KBM-7 (cell line): ENCODE measurements around the gene DLG5.

ENCODE experiments used
- DNase-seq: peaks from one replicate; pipeline ENCODE4 v3.0.0-alpha.2; 2015
- in situ Hi-C: fragments of 300-500 bp; cut with MboI; formaldehyde crosslinking; loops from 2 replicates; pipeline ENCODE4 v1.14.3; 2020; ENCODE audit warnings: low sequenced_read_pairs, low pct_unique_long_range_greater_than_20kb, mixed read lengths

The DLG5 gene

GRCh38 chr10:77834943-77835668 lies 91.4 kb downstream of the DLG5 start:
- no peak for DNase-seq
- in situ Hi-C loops: no loop called here

DNA sequence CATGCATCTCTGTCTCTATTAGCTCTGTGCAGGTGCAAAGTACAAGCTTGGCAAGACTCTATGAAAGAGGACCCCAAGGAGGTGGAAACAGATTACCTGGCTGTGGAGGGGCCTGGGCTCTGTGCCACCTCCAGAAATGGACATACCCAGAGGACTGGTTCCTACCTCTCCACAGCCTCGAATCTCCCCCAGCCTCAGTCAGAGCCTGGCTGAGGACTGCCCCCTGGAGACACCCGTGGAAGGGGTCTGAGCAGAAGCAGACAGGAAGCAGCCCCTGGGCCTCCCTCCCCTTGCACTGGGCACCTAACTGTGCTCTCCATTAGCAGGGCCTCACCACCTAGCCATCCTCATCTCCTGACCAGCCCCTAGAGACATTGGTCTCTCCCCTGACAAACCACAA lies 92.0 kb downstream of the DLG5 start:
- in situ Hi-C loops: no loop called here

GRCh38 chr10:77833792-77834191 lies 92.8 kb downstream of the DLG5 start:
- DNase-seq: no peak
- in situ Hi-C loops: no loop called here

More for the DNA sequence above, 92.0 kb downstream of the DLG5 start:
- DNase-seq: no peak

GRCh38 chr10:77833225-77833624 lies 93.3 kb downstream of the DLG5 start:
- in situ Hi-C loops: no loop called here
- no peak for DNase-seq

DNA sequence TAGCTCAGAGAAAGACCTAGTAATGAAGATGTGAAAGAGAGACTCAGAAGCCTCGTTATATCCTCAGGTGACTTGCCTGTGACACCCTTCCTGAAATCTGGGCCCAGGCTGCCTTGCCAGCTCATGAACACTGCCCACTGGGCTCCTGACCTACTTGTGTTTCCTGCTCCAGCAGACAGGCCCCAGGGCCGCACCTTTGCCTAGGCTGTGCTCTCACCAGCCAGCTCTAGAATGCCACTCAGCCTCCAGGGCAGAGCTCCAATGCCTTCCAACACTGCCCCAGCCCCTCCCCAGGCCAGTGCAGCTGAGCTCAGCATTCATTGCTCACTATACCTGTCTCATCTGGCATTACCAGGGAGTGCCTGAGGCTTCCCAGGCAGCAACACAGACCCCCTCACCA lies 94.3 kb downstream of the DLG5 start:
- in situ Hi-C loops: no loop called here
- DNase-seq: no peak

DNA sequence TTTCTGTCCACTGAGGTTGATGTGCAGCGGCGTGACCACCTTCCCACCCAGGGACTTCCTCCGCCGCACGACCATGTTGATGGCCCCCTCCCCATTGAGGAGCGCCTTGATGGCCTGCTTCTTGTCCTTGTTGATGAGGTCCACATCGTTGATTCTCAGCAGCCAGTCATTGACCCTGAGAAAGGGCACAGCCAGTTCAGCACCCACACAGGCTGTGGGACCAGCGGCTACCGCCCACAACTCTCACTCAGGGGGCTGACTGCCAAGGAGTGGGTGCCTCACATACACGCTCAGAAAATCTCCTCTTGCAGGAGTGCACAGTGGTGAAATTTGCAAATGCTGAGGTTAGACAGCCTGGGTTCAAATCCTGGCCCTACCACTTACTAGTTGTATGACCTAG lies 97.2 kb downstream of the DLG5 start:
- DNase-seq: no peak
- in situ Hi-C loops: no loop called here

GRCh38 chr10:77828377-77828776 lies 98.2 kb downstream of the DLG5 start:
- no peak for DNase-seq
- in situ Hi-C loops: no loop called here

DNA sequence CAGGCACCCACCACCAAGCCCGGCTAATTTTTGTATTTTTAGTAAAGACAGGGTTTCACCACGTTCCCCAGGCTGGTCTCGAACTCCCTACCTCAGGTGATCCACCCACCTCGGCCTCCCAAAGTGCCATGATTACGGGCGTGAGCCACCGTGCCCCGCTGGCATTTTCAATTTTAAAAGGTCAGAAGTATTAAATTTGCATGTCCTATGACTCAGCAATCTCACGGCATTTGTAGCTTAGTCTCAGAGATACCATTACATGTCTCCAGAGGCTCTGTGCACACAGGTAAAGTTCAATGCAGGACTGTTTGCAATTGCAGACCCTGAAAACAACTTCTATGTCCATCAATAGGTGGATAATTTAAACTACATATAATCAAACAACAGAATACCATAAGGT lies 99.2 kb downstream of the DLG5 start:
- DNase-seq: no peak
- in situ Hi-C loops: no loop called here

DNA sequence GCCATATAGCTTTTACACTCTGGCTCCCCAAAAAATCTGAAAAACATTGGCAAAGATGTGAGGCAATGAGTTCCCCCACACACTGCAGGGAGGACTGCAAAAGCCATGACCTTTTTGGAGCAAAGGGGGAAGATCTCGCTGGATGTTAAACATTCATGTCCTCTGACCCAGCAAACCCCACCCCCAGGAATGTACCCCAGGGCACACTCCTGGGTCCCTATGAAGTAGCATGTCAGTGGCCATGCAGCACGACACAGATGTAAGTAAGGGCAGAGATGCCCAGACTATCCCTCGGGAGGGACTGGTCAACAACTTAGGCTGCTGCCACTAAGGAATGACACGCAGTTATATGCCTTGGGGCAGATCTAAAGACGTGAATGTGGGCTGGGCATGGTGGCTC lies 100.6 kb downstream of the DLG5 start:
- no peak for DNase-seq
- in situ Hi-C loops: no loop called here

- in situ Hi-C loops: no loop called here
- DNase-seq: no peak
Observed at GRCh38 chr10:77824908-77825307, 101.6 kb downstream of the DLG5 start.

DNA sequence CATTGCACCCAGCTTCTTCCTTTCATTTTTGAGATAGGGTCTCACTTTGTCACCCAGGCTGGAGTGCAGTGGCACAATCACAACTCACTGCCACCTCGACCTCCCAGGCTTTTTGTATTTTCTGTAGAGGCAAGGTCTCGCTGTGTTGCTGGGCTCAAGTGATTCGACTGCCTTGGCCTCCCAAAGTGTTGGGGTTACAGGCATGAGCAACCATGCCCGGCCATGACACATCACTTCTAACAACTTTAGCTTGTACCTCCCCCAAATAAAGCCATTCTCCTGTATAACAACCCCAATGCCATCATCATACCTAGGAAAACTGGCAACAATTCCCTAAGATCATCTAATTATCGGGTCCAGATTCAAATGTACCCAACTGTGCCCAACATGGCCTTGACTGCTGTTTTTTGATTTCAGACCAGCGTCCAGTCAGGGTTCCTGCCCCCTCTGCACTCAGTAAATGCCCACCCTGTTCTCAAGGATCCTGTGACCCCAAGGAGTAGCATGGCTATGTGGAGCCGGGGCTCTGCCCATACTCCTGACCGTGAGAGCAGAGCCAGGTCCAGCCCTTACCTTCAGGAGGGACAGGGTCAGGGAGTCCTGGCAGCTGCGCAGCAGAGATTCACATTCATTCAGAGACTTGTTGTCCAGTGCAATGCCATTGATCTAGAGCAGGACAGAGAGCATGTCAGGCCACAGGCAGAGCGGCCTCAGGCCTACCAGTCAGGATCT lies 102.6 kb downstream of the DLG5 start:
- in situ Hi-C loops: no loop called here
- DNase-seq: no peak

GRCh38 chr10:77821551-77821950 lies 105.0 kb downstream of the DLG5 start:
- no peak for DNase-seq
- in situ Hi-C loops: no loop called here

DNA sequence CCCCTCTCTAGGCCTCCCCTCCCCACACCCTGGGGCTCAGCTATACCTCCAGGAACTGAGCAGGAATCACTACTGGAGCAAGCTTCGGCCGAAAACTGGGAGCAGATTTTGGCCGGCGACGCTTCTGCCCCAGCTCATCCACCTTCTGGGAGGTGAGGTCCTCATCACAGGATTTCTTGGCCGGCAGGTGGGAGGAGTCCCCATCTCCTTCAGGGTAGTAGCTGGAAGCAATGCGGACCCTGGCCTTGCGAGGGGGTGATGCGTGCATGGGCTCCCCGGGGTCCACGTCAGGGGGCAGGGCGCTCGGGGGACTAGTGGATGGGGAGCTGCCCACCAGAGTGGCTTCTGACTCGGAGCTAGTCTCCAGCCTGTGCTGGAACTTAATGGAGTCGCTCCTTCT lies 105.5 kb downstream of the DLG5 start:
- in situ Hi-C loops: no loop called here
- DNase-seq: no peak

DNA sequence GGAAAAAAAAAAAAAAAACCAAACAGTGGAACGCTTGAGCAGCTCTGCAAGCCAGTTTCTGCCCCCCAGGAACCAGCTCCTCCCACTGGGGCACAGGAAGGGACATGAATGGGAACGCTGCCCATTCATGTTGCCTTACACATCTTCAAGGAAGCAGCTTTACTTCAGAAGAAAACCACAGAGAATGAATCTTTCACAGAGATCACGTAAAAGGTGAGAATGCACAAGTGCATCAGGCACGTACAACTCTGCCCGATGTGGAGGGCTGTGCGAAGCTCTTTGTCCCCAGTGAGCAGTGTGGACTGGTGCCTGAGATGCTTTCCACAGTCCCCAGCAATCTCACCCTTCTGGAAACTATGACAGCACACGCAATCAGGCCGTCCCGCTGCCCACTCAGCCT lies 106.2 kb downstream of the DLG5 start:
- in situ Hi-C loops: no loop called here
- DNase-seq: no peak

GRCh38 chr10:77819210-77820112 lies 107.1 kb downstream of the DLG5 start:
- DNase-seq: no peak
- in situ Hi-C loops: no loop called here

DNA sequence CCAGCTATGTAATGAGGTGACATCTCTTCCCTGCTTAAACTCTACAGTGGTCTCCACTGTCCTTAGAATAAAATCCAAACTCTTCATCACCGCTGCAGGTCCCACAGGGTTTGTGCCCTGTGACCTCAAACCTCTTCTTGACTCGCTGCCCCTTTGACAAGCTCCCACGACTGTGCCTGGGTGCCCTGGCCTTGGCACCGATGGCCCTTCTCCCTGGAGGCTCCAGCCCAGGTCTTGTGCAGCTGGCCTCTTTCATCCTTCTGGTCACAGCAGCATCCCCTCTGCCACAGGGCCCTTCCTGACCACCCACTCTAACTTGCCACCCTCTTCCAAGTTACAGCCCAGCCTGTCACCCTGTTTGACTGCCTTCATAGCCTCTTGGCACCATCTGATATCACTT lies 108.2 kb downstream of the DLG5 start:
- DNase-seq: no peak
- in situ Hi-C loops: no loop called here

GRCh38 chr10:77817541-77817940 lies 109.0 kb downstream of the DLG5 start:
- in situ Hi-C loops: no loop called here
- no peak for DNase-seq

DNA sequence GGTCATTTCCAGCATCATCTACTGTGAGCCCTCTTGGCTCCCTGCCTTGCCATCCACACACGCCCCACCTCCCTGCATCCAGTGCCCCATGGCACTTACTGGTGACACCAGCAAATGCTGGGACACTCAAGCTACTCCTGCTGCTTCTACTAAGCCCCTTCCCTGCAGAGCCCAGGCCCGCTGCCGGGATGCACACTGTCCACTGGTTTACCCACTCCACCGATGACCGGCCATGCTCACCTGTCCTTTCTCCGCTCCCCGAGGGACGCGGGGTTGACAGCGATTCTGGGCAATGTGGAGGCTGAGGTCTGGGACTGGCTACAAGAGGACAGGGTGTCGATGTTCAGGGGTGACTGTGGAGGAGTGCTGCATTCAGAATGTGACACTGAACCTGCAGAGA lies 110.2 kb downstream of the DLG5 start:
- in situ Hi-C loops: no loop called here
- no peak for DNase-seq

DNA sequence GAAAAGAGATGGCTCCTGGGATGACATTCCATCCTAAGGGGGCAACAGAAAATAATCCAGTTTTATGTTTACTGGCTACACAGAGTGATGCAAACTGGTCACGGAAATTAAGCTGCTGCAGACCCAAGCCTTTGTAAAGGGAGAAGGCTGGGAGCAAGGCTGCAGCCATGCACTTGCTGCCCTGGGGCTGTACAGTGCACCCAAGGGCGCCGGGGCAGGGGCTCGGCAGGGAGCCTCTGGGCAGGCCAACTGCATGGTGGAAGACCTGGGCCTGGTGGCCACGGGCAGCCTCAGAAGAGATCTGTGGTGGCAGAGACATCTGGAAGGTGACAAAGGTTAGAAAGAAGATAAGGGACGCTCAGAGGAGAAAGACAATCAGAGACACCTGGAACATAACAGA lies 113.8 kb downstream of the DLG5 start:
- no peak for DNase-seq
- in situ Hi-C loops: no loop called here

DNA sequence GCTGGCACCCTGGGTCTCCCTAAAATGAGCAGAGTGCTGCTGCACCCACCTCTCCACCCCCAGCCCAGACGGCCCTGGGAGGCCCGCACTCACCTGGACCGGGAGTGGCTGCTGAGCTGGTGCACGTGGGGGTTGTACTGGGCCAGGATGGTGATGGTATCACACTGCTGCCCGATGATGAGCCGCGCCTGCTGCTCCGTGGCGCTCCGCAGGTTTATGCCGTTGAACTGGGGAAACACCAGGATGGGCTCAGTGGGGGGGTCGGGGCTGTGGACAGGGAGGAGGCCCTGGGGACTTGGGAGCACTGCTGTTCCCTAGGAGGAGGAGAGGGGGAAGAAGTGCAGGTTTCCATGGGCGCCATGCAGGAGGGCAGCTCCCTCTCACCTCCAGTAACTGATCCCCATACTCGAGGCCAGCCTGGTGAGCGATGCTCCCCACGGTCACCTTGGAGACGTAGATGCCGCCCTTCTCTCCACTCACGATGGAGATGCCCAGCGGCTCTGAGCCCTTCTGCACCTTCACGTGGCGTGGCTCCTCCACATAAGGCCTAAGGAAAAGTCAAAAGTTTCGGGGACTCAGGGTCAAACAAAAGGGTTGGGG lies 114.6 kb downstream of the DLG5 start:
- DNase-seq: no peak
- in situ Hi-C loops: no loop called here
